ENCODE measurements around the gene NEIL3.

- TF ChIP-seq CTCF (IDR thresholded peaks at IDR 0.05 in 8 of 11, conservative IDR thresholded peaks at IDR 0.05 in 3 of 11) (no peak), POLR2AphosphoS5 (IDR thresholded peaks at IDR 0.05) (no peak)
Observed at GRCh38 chr4:177308125-177308524, 1.5 kb upstream of the NEIL3 start.
